Endothelial cell of umbilical vein (primary cell): ENCODE data around the gene MAP3K12. TPM values are rescaled to one million over a fixed set of nuclear protein-coding genes. Genes with fewer than 3 reads are reported as not detected.
"Not testable (repeated sequence)": the region's sequence is repeated elsewhere in the genome, so short reads cannot be mapped to it uniquely, and the experiment has no call there.

Source experiments
- BruUV-seq: library from RNA; stranded (reverse); fragments of 400-500 nt; replicated peaks from 2 replicates; lab custom pipeline; 2021; lab: Mats Ljungman, UMichigan
- CTCF ChIA-PET: fragments of 300-600, 350-600 bp; sonication (Branson Sonifier 250); formaldehyde crosslinking; loops from one replicate; lab custom pipeline; 2021; ENCODE audit warnings: antibody characterized with exemption, inconsistent platforms; lab: Charles Lee
- POLR2A ChIA-PET: fragments of 300-600, 350-600 bp; sonication (Branson Sonifier 250); formaldehyde crosslinking; loops from one replicate; lab custom pipeline; 2021; ENCODE audit warnings: antibody characterized with exemption, inconsistent platforms; lab: Charles Lee
- DNase-seq: peaks from one replicate; pipeline ENCODE4 v3.0.0-alpha.2; 2011; ENCODE audit warnings: low read depth, low spot score
- FAIRE-seq: peaks from 2 replicates; lab custom pipeline; 2011; peaks lifted over from hg19 to GRCh38; lab: Jason Lieb, UNC
- H2AFZ ChIP-seq: 2 replicates; pipeline ENCODE4 v1.6.0; 2012; ENCODE audit warnings: low read depth, low read length, control low read depth, inconsistent platforms
- H3K27ac ChIP-seq: 2 replicates; pipeline ENCODE4 v1.5.1; 2011; ENCODE audit warnings: low read depth, mild to moderate bottlenecking, control low read depth, low read length, moderate library complexity; ENCODE audit not compliant: insufficient read depth
- H3K27me3 ChIP-seq, 2 experiments: 2 replicates each; pipeline versions ENCODE4 v1.6.0 to v1.6.1; 2011; ENCODE audit warnings: low read length in 2 of 2, mixed read lengths in 1 of 2; ENCODE audit not compliant: control insufficient read depth in 2 of 2, insufficient read depth in 2 of 2
- H3K36me3 ChIP-seq, 2 experiments: 2 replicates in 1 of 2; 3 replicates in 1 of 2; pipeline ENCODE4 v1.5.1; 2011; ENCODE audit warnings: low read length in 2 of 2, mild to moderate bottlenecking in 1 of 2, moderate library complexity in 1 of 2; ENCODE audit not compliant: control insufficient read depth in 2 of 2, insufficient read depth in 2 of 2; ENCODE audit errors: extremely low read depth in 1 of 2
- H3K4me1 ChIP-seq: 3 replicates; pipeline ENCODE4 v1.5.1; 2011; ENCODE audit warnings: mild to moderate bottlenecking, low read length; ENCODE audit not compliant: control insufficient read depth, insufficient read depth; ENCODE audit errors: extremely low read depth
- H3K4me2 ChIP-seq: 2 replicates; pipeline ENCODE4 v1.6.1; 2011; ENCODE audit warnings: low read length, control low read depth, mixed read lengths; ENCODE audit not compliant: insufficient read depth
- H3K4me3 ChIP-seq, 3 experiments: fragments of 200-600 bp in 1 of 3; sonication (generic), shearing (Covaris generic) in 1 of 3; replicated peaks in 1 of 3; 2 replicates each; pipeline ENCODE4 v1.5.1; 2011 to 2016; ENCODE audit warnings: control low read depth in 3 of 3, low read length in 3 of 3, mild to moderate bottlenecking in 2 of 3, inconsistent platforms in 1 of 3, low read depth in 1 of 3, moderate library complexity in 1 of 3; ENCODE audit not compliant: insufficient read depth in 1 of 3
- H3K79me2 ChIP-seq: 2 replicates; pipeline ENCODE4 v1.6.0; 2012; ENCODE audit warnings: low read length, inconsistent platforms; ENCODE audit not compliant: control insufficient read depth, insufficient read depth
- H3K9ac ChIP-seq: replicated peaks from 2 replicates; pipeline ENCODE3; 2011; ENCODE audit warnings: low read length, control low read depth; ENCODE audit not compliant: insufficient read depth; ENCODE audit errors: extremely low read depth
- H3K9me1 ChIP-seq: replicated peaks from 3 replicates; pipeline ENCODE4 v1.6.0; 2011; ENCODE audit warnings: mild to moderate bottlenecking, low read length; ENCODE audit not compliant: control insufficient read depth, insufficient read depth; ENCODE audit errors: extremely low read depth
- H3K9me3 ChIP-seq: replicated peaks from 2 replicates; pipeline ENCODE4 v1.5.1; 2012; ENCODE audit warnings: low read length, inconsistent platforms; ENCODE audit not compliant: control insufficient read depth, insufficient read depth
- H4K20me1 ChIP-seq: replicated peaks from 2 replicates; pipeline ENCODE3; 2011; ENCODE audit warnings: mild to moderate bottlenecking, low read length; ENCODE audit not compliant: control insufficient read depth, insufficient read depth; ENCODE audit errors: extremely low read depth
- GATA2 ChIP-seq: IDR thresholded peaks from 2 replicates; pipeline ENCODE4 v1.7.0; 2011; ENCODE audit warnings: low read depth, mild to moderate bottlenecking, moderate library complexity, mixed read lengths, low read length; ENCODE audit not compliant: insufficient read length, insufficient read depth
- dilution Hi-C: fragments of 300-500 bp; cut with MboI; formaldehyde crosslinking; loops from one replicate; pipeline ENCODE4 v1.15.0; 2019; ENCODE audit warnings: low sequenced_read_pairs; ENCODE audit not compliant: extremely low pct_ligation_motif_present
- intact Hi-C: fragments of 100-400 bp; cut with micrococcal nuclease; formaldehyde crosslinking; loops from one replicate; pipeline ENCODE4 v1.10.0; 2022
- polyA plus RNA-seq, 4 experiments: library from polyadenylated mRNA; depleted of rRNA in 3 of 4; stranded (reverse) in 3 of 4; unstranded in 1 of 4; fragments of >200 nt; gene quantifications; 2 replicates each; pipeline versions ENCODE4 v1.2.1 to v1.2.3, GENCODE V29; 2011 to 2012; ENCODE audit warnings: missing spikeins in 1 of 4
- total RNA-seq: library from RNA; stranded (reverse); gene quantifications from 2 replicates; pipeline ENCODE4 v1.2.3, GENCODE V29; 2021
- TF ChIP-seq, protein P1 (sequence below), 2 donors: IDR thresholded peaks; 1 replicate in 1 of 2; 2 replicates in 1 of 2; pipeline ENCODE4 v1.5.1; 2011; ENCODE audit warnings: low read length in 2 of 2, mild to moderate bottlenecking in 2 of 2, moderate library complexity in 2 of 2, control low read depth in 1 of 2, inconsistent platforms in 1 of 2, low read depth in 1 of 2; ENCODE audit not compliant: insufficient read depth in 1 of 2; ENCODE audit errors: extremely low read depth in 1 of 2

MAP3K12 gene
- total and polyA plus RNA-seq, 2 donors (not counting 3 experiments of a cell fraction or from before 2014, with no cell fraction given), result 29.3 to 66.2 TPM

- peaks cover 16% of the 10 kb centered on the region for H4K20me1 ChIP-seq
- no peak overlapping the region for H3K9ac ChIP-seq
- peaks cover 12% of the 10 kb centered on the region for H3K4me1 ChIP-seq
- no peak overlapping the region for H3K4me2 ChIP-seq
- BruUV-seq, result no TSS peak
- peaks cover 38% of the 10 kb centered on the region for H3K79me2 ChIP-seq
- TF ChIP-seq, protein P1, sequence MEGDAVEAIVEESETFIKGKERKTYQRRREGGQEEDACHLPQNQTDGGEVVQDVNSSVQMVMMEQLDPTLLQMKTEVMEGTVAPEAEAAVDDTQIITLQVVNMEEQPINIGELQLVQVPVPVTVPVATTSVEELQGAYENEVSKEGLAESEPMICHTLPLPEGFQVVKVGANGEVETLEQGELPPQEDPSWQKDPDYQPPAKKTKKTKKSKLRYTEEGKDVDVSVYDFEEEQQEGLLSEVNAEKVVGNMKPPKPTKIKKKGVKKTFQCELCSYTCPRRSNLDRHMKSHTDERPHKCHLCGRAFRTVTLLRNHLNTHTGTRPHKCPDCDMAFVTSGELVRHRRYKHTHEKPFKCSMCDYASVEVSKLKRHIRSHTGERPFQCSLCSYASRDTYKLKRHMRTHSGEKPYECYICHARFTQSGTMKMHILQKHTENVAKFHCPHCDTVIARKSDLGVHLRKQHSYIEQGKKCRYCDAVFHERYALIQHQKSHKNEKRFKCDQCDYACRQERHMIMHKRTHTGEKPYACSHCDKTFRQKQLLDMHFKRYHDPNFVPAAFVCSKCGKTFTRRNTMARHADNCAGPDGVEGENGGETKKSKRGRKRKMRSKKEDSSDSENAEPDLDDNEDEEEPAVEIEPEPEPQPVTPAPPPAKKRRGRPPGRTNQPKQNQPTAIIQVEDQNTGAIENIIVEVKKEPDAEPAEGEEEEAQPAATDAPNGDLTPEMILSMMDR (IDR thresholded peaks at IDR 0.05; ENCODE audit: extremely low read depth in 1 of 2, insufficient read depth in 1 of 2, low read depth in 1 of 2, low read length in 2 of 2), result no peak
- no peak for TF ChIP-seq GATA2
- POLR2A ChIA-PET, result no interaction called here
- CTCF ChIA-PET, result interaction anchor here (1.0 to 1.6 kb wide), 5 partner anchors 11 to 130 kb away, joined by 3 to 5 read pairs (median 4); partner anchors contain the start of gene AAAS
- H2AFZ ChIP-seq, result no peak overlapping the region
- no peaks in the 10 kb centered on the region for H3K9me1 ChIP-seq
- peaks cover 15 to 17% of the 10 kb centered on the region in 2 experiments for H3K36me3 ChIP-seq
- FAIRE-seq (no peak), DNase-seq (no peak)
- H3K4me3 ChIP-seq, result no peak overlapping the region
- H3K27me3 ChIP-seq, result no peaks in the 10 kb centered on the region
- no peak overlapping the region for H3K27ac ChIP-seq
- intact Hi-C loops, result loop anchor here (1.0 to 5.0 kb wide), 3 partner anchors 10 to 226 kb away; partner anchors contain the start of genes ATP5MC2 and PRR13
- dilution Hi-C loops, result no loop called here
- no peaks in the 10 kb centered on the region for H3K9me3 ChIP-seq
Observed at GRCh38 chr12:53450936-53451335, 48.3 kb downstream of the MAP3K12 start.

GRCh38 chr12:53444593-53445325, 54.5 kb downstream of the MAP3K12 start:
- H3K9me1 ChIP-seq, H4K20me1 ChIP-seq, H3K27ac ChIP-seq, H3K9ac ChIP-seq, FAIRE-seq, dilution Hi-C loops, H3K9me3 ChIP-seq, H3K36me3 ChIP-seq, intact Hi-C loops, CTCF ChIA-PET, H3K4me2 ChIP-seq, BruUV-seq, DNase-seq, H2AFZ ChIP-seq, H3K27me3 ChIP-seq, H3K4me3 ChIP-seq, POLR2A ChIA-PET: not testable (repeated sequence)
- peaks cover 12% of the 10 kb centered on the region for H3K4me1 ChIP-seq
- peaks cover 16% of the 10 kb centered on the region for H3K79me2 ChIP-seq
